ENCODE data around the gene FAM32A.

- no peak for TF ChIP-seq EZH2 (IDR thresholded peaks at IDR 0.05)
- TF ChIP-seq POLR2AphosphoS5 (IDR thresholded peaks at IDR 0.05; ENCODE audit: borderline replicate concordance, low read depth, low read length): no peak
Observed at GRCh38 chr19:16148443-16149229, 36.6 kb upstream of the FAM32A start.

All from SK-N-MC (cell line).